Measurements from ENCODE around the gene ATG4C. TPM values are rescaled to one million over a fixed set of nuclear protein-coding genes. Genes with fewer than 3 reads are reported as not detected.
"Not testable (repeated sequence)": the region's sequence is repeated elsewhere in the genome, so short reads cannot be mapped to it uniquely, and the experiment has no call there.

The ATG4C gene
- total and polyA plus RNA-seq, 2 of the 13 experiments (the other 11 are each of a cell fraction or from before 2014, with no cell fraction given) = 4.0 to 11.2 TPM

GRCh38 chr1:62760021-62760782, 23.7 kb upstream of the ATG4C start:
- H3K79me2 ChIP-seq (ENCODE audit: insufficient read depth, low read length); FAIRE-seq; H3K27me3 ChIP-seq (ENCODE audit: control insufficient read depth in 1 of 2, insufficient read depth in 2 of 2, low read length in 2 of 2); CTCF ChIA-PET (ENCODE audit: low intra/inter-chr PET ratio, low total read pairs); H3K9me3 ChIP-seq (ENCODE audit: low read length); in situ Hi-C loops (cut with HindIII; ENCODE audit: extremely low pct_ligation_motif_present, low pct_unique_long_range_greater_than_20kb); DNase-seq (ENCODE audit: low spot score); intact Hi-C loops (cut with micrococcal nuclease; ENCODE audit: unreplicated experiment); H2AFZ ChIP-seq (ENCODE audit: low read length); H3K4me1 ChIP-seq (ENCODE audit: insufficient read depth, low read length); H3K4me3 ChIP-seq (replicated peaks in 1 of 3; ENCODE audit: insufficient read depth in 1 of 3, low read depth in 2 of 3, low read length in 3 of 3); H4K20me1 ChIP-seq (ENCODE audit: insufficient read depth, low read length); ATAC-seq; H3K36me3 ChIP-seq (replicated peaks in 1 of 2; ENCODE audit: control insufficient read depth in 1 of 2, insufficient read depth in 2 of 2, low read length in 2 of 2); H3K9ac ChIP-seq (ENCODE audit: insufficient read depth, low read depth, low read length); BruUV-seq (replicated peaks); H3K4me2 ChIP-seq (ENCODE audit: low read depth, low read length); H3K27ac ChIP-seq (ENCODE audit: extremely low read length, insufficient read depth, low read length): not testable (repeated sequence)
- POLR2A ChIA-PET = interaction anchor here (1.2 kb wide), 1 partner anchor 324 kb away, joined by 3 read pairs; no protein-coding TSS in a partner anchor
- WGBS (ENCODE audit: low lambda C conversion rate) = 60% methylated on average over 6 of the region's 6 CpGs

GRCh38 chr1:62761223-62761870, 22.6 kb upstream of the ATG4C start:
- POLR2A ChIA-PET = interaction anchor here (1.2 kb wide), 1 partner anchor 326 kb away, joined by 3 read pairs; no protein-coding TSS in a partner anchor
- CTCF ChIA-PET (ENCODE audit: low intra/inter-chr PET ratio, low total read pairs) = not testable (repeated sequence)

More at GRCh38 chr1:62761223-62761870, 22.6 kb upstream of the ATG4C start:
- H4K20me1 ChIP-seq (ENCODE audit: insufficient read depth, low read length); ATAC-seq; H3K4me2 ChIP-seq (ENCODE audit: low read depth, low read length); BruUV-seq (replicated peaks); H3K79me2 ChIP-seq (ENCODE audit: insufficient read depth, low read length); H3K9me3 ChIP-seq (ENCODE audit: low read length); FAIRE-seq; DNase-seq (ENCODE audit: low spot score); H3K36me3 ChIP-seq (replicated peaks in 1 of 2; ENCODE audit: control insufficient read depth in 1 of 2, insufficient read depth in 2 of 2, low read length in 2 of 2); H2AFZ ChIP-seq (ENCODE audit: low read length); H3K27me3 ChIP-seq (ENCODE audit: control insufficient read depth in 1 of 2, insufficient read depth in 2 of 2, low read length in 2 of 2); H3K9ac ChIP-seq (ENCODE audit: insufficient read depth, low read depth, low read length); H3K27ac ChIP-seq (ENCODE audit: extremely low read length, insufficient read depth, low read length); in situ Hi-C loops (cut with HindIII; ENCODE audit: extremely low pct_ligation_motif_present, low pct_unique_long_range_greater_than_20kb); H3K4me3 ChIP-seq (replicated peaks in 1 of 3; ENCODE audit: insufficient read depth in 1 of 3, low read depth in 2 of 3, low read length in 3 of 3); H3K4me1 ChIP-seq (ENCODE audit: insufficient read depth, low read length); intact Hi-C loops (cut with micrococcal nuclease; ENCODE audit: unreplicated experiment): not testable (repeated sequence)
- peak; percentile 97 for TF ChIP-seq ZNF850 (CRISPR knock-in tag; conservative IDR thresholded peaks at IDR 0.05)
- TF ChIP-seq ZNF768 (CRISPR knock-in tag; IDR thresholded peaks at IDR 0.05) = peak; percentile 17; the same call in 1 of the 2 replicates
- WGBS (ENCODE audit: low lambda C conversion rate) = no CpG with 5 or more reads among the region's 30 CpGs
